Common myeloid progenitor, CD34-positive (primary cell): Measurements from ENCODE around the gene MGAT5B.

ENCODE experiments used
- CTCF ChIA-PET: fragments of 350-600 bp; sonication (Branson Sonifier 250); formaldehyde crosslinking; loops from one replicate; lab custom pipeline; 2021; ENCODE audit warnings: antibody characterized with exemption; lab: Charles Lee
- POLR2A ChIA-PET: fragments of 350-600 bp; sonication (Branson Sonifier 250); formaldehyde crosslinking; loops from one replicate; lab custom pipeline; 2021; ENCODE audit warnings: antibody characterized with exemption; lab: Charles Lee
- DNase-seq, 3 donors: peaks; one replicate each; pipeline versions ENCODE4 v3.0.0 to v3.0.0-alpha.2; 2013
- H3K27ac ChIP-seq, 2 experiments: 1 replicate in 1 of 2; 2 replicates in 1 of 2; pipeline ENCODE4 v1.7.0; 2013; ENCODE audit warnings: inconsistent platforms in 2 of 2, low read length in 2 of 2, mild to moderate bottlenecking in 2 of 2, low read depth in 1 of 2, moderate library complexity in 1 of 2; ENCODE audit not compliant: severe bottlenecking in 2 of 2, insufficient read depth in 1 of 2, poor library complexity in 1 of 2
- H3K27me3 ChIP-seq, 5 experiments: replicated peaks in 2 of 5; 1 replicate in 3 of 5; 2 replicates in 2 of 5; pipeline versions ENCODE4 v1.6.1 to v1.7.0; 2013; ENCODE audit warnings: low read length in 4 of 5, mild to moderate bottlenecking in 2 of 5, moderate library complexity in 2 of 5, inconsistent platforms in 1 of 5; ENCODE audit not compliant: insufficient read depth in 5 of 5, control insufficient read depth in 4 of 5
- H3K36me3 ChIP-seq, 4 experiments: 1 replicate in 2 of 4; 2 replicates in 2 of 4; pipeline versions ENCODE4 v1.6.1 to v1.7.0; 2013; ENCODE audit warnings: low read length in 3 of 4, control low read depth in 1 of 4, mild to moderate bottlenecking in 1 of 4; ENCODE audit not compliant: control insufficient read depth in 4 of 4, insufficient read depth in 4 of 4
- H3K4me1 ChIP-seq, 4 experiments: 1 replicate in 3 of 4; 2 replicates in 1 of 4; pipeline versions ENCODE4 v1.6.1 to v1.7.1; 2013; ENCODE audit warnings: low read length in 3 of 4, mild to moderate bottlenecking in 3 of 4, control low read depth in 1 of 4, inconsistent platforms in 1 of 4, moderate library complexity in 1 of 4; ENCODE audit not compliant: control insufficient read depth in 4 of 4, insufficient read depth in 4 of 4; ENCODE audit errors: control extremely low read depth in 1 of 4
- H3K4me3 ChIP-seq, 7 experiments: 1 replicate in 4 of 7; 2 replicates in 3 of 7; pipeline versions ENCODE4 v1.5.1 to v1.7.0; 2013; ENCODE audit warnings: mild to moderate bottlenecking in 7 of 7, low read length in 6 of 7, moderate library complexity in 6 of 7, inconsistent platforms in 2 of 7, low read depth in 2 of 7, control low read depth in 1 of 7; ENCODE audit not compliant: insufficient read depth in 4 of 7, control insufficient read depth in 1 of 7; ENCODE audit errors: extremely low read depth in 1 of 7
- H3K9me3 ChIP-seq, 5 experiments: 1 replicate in 4 of 5; 2 replicates in 1 of 5; pipeline versions ENCODE4 v1.6.1 to v1.7.1; 2013; ENCODE audit warnings: low read length in 4 of 5, mild to moderate bottlenecking in 2 of 5, inconsistent platforms in 1 of 5, low read depth in 1 of 5, moderate library complexity in 1 of 5; ENCODE audit not compliant: control insufficient read depth in 4 of 5, insufficient read depth in 2 of 5; ENCODE audit errors: control extremely low read depth in 1 of 5
- WGBS: methylation state at CpG from one replicate; pipeline ENCODE4 v1.1.5; 2013; ENCODE audit not compliant: insufficient coverage; 5-methylcytosine and 5-hydroxymethylcytosine counted together

Gene MGAT5B

GRCh38 chr17:76827736-76828135 lies 40.5 kb upstream of the MGAT5B start:
- ChIA-PET POLR2A (no interaction called here), CTCF (interaction anchor here (0.7 to 1.4 kb wide), 4 partner anchors 10 to 18 kb away, joined by 3 to 5 read pairs (median 4); no protein-coding TSS in a partner anchor)
- H3K27me3 ChIP-seq = peaks cover 0 to 2% (median 0%) of the 10 kb centered on the region in 5 experiments
- DNase-seq = no peak
- no peaks in the 10 kb centered on the region for H3K36me3 ChIP-seq
- no peak overlapping the region for H3K4me3 ChIP-seq
- no peak overlapping the region for H3K27ac ChIP-seq
- H3K9me3 ChIP-seq = no peaks in the 10 kb centered on the region
- H3K4me1 ChIP-seq = peaks cover 0 to 12% (median 5%) of the 10 kb centered on the region in 4 experiments
- WGBS = over 99% methylated on average over 8 of the region's 14 CpGs

GRCh38 chr17:76830987-76831715 lies 37.1 kb upstream of the MGAT5B start:
- ChIA-PET POLR2A (no interaction called here), CTCF (interaction anchor here (1.0 kb wide), 1 partner anchor 11 kb away, joined by 3 read pairs; no protein-coding TSS in a partner anchor)
- Histone ChIP-seq H3K9me3 (no peaks in the 10 kb centered on the region), H3K27me3 (peaks cover 0 to 7% (median 0%) of the 10 kb centered on the region in 5 experiments), H3K27ac (no peak overlapping the region), H3K4me3 (no peak overlapping the region), H3K36me3 (no peaks in the 10 kb centered on the region), H3K4me1 (peaks cover 0 to 12% (median 5%) of the 10 kb centered on the region in 4 experiments)
- WGBS = 99% methylated on average over 8 of the region's 10 CpGs
- no peak for DNase-seq

DNA sequence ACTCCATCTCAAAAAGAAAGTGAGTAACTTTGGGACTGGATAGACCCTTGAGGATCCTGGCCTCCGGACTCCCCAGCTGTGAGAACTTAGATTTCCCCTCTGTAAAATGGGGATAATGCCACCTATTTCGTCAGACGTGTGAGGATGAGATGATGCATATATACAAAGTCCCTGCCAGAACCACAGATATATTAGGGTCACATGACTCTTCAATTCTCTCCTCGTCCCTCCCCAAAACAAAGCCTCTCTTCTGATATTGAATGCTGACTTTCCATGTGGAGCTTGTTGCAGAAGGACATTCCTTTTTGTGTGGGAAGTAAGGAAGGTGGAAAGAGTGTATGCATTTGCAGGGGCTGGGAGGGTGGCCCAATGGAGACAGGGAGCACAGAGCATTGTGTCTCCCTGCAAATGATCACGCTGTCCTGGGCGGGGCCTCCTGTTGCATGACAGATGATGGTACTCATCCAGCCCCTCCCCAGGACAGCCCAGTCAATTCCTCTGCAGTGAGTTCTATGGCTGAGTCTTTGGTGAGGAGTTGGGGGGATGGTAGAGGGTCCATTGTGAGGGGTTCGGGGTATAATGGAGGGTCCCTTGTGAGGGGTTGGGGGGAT lies 35.1 kb upstream of the MGAT5B start:
- H3K36me3 ChIP-seq = no peaks in the 10 kb centered on the region
- H3K4me3 ChIP-seq = no peak overlapping the region
- WGBS = 97% methylated on average over 6 of the region's 7 CpGs
- peaks cover 0 to 7% (median 0%) of the 10 kb centered on the region in 5 experiments for H3K27me3 ChIP-seq
- ChIA-PET CTCF (no interaction called here), POLR2A (interaction anchor here (0.6 kb wide), 1 partner anchor 23 kb away, joined by 3 read pairs; no protein-coding TSS in a partner anchor)
- H3K27ac ChIP-seq = no peak overlapping the region
- peaks cover 0 to 3% (median 1%) of the 10 kb centered on the region in 4 experiments for H3K4me1 ChIP-seq
- no peaks in the 10 kb centered on the region for H3K9me3 ChIP-seq
- DNase-seq = no peak

- Histone ChIP-seq H3K9me3 (no peaks in the 10 kb centered on the region), H3K4me3 (no peak overlapping the region), H3K27me3 (peaks cover 0 to 7% (median 0%) of the 10 kb centered on the region in 5 experiments), H3K36me3 (no peaks in the 10 kb centered on the region), H3K27ac (no peak overlapping the region), H3K4me1 (peaks cover 0 to 3% (median 1%) of the 10 kb centered on the region in 4 experiments)
- POLR2A ChIA-PET = no interaction called here
- no peak for DNase-seq
- WGBS = 95% methylated on average over 4 of the region's 4 CpGs
- CTCF ChIA-PET = no interaction called here
These were observed 34.5 kb upstream of the MGAT5B start for GRCh38 chr17:76833747-76834146.

GRCh38 chr17:76834870-76835269 lies 33.3 kb upstream of the MGAT5B start:
- no peak for DNase-seq
- H3K9me3 ChIP-seq = no peaks in the 10 kb centered on the region
- H3K4me1 ChIP-seq = peaks cover 0 to 10% (median 5%) of the 10 kb centered on the region in 4 experiments
- H3K36me3 ChIP-seq = no peaks in the 10 kb centered on the region
- peaks cover 0 to 7% (median 1%) of the 10 kb centered on the region in 5 experiments for H3K27me3 ChIP-seq
- CTCF ChIA-PET = no interaction called here
- no peak overlapping the region for H3K4me3 ChIP-seq
- POLR2A ChIA-PET = no interaction called here
- no peak overlapping the region for H3K27ac ChIP-seq
- 90% methylated on average over 9 of the region's 9 CpGs for WGBS

DNA sequence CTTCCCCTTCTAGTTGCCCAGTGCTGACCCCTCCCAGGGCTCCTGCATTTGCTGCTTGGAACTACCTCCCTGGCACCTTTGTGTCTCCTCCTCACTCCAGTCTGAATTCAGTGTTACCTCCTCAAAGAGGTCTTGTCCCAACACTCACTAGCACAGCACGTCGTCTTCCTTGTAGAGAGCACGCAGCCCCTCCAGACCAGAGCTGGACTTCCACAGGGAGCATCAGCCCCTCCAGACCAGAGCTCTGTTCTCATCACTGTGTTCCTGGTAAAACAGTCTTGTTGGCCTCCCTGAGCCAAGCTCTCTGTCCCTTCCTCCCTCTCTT lies 27.8 kb upstream of the MGAT5B start:
- 30% methylated on average over 2 of the region's 3 CpGs for WGBS
- DNase-seq = no peak
- ChIA-PET CTCF (interaction anchor here (1.7 to 1.8 kb wide), 2 partner anchors 11 to 19 kb away, joined by 3 to 5 read pairs; no protein-coding TSS in a partner anchor), POLR2A (no interaction called here)
- H3K4me1 ChIP-seq = peaks cover 0 to 28% (median 22%) of the 10 kb centered on the region in 4 experiments
- H3K27me3 ChIP-seq = peaks cover 0 to 26% (median 9%) of the 10 kb centered on the region in 5 experiments
- no peaks in the 10 kb centered on the region for H3K9me3 ChIP-seq
- H3K4me3 ChIP-seq = no peak overlapping the region
- H3K36me3 ChIP-seq = no peaks in the 10 kb centered on the region
- no peak overlapping the region for H3K27ac ChIP-seq
